ENCODE data around the gene TSEN15.

DNA sequence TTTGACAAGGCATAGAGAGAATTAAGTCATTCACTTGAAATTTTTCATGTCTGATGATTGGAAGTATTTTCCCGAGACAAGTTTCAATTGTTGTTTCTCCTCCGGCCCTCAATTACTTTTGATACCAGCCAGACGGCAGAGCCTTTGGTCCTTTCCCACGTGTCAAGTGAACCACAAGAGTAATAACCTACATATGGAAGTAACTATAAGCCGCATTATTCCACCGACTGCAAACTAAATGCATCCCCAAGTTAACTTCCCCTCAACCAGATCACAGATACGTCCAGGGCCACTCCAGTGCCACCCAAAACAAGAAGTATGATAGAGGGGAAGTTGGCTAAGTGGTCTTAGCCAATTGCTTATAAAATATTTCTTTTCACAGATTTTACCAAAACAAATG is 34.2 kb upstream of the TSEN15 start:
- TF ChIP-seq, protein P1, sequence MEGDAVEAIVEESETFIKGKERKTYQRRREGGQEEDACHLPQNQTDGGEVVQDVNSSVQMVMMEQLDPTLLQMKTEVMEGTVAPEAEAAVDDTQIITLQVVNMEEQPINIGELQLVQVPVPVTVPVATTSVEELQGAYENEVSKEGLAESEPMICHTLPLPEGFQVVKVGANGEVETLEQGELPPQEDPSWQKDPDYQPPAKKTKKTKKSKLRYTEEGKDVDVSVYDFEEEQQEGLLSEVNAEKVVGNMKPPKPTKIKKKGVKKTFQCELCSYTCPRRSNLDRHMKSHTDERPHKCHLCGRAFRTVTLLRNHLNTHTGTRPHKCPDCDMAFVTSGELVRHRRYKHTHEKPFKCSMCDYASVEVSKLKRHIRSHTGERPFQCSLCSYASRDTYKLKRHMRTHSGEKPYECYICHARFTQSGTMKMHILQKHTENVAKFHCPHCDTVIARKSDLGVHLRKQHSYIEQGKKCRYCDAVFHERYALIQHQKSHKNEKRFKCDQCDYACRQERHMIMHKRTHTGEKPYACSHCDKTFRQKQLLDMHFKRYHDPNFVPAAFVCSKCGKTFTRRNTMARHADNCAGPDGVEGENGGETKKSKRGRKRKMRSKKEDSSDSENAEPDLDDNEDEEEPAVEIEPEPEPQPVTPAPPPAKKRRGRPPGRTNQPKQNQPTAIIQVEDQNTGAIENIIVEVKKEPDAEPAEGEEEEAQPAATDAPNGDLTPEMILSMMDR (IDR thresholded peaks at IDR 0.05), result no peak
- TF ChIP-seq POLR2A (IDR thresholded peaks at IDR 0.05), result no peak

Data from right lobe of liver (tissue), 4 donors.